Measurements from ENCODE around the gene FRAS1. TPM values are rescaled to one million over a fixed set of nuclear protein-coding genes. Genes with fewer than 3 reads are reported as not detected.

Gene FRAS1
- polyA plus RNA-seq, 1 donor from 2014 or later: 2.8 TPM

DNA sequence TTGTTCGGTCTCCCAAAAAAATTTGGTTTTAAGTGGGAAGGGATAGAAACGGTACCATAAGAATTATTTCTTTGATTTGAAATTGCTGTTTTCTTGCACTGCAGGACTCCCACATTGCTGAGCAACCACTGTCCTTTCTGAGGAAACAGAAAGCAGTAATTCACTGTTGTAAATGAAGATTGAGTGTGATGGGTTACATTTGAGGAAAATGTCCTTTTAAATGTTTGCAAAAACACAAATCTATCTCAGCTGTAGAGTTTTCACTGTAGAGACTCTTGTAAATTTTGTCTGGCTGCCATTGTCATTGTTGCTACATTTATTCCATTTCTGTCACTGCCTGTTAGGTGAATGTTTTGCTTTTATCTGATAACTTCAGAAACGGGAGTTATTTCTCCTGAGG lies 105.2 kb downstream of the FRAS1 start:
- no peak for TF ChIP-seq POLR2AphosphoS5 (IDR thresholded peaks at IDR 0.05)
- no peak for TF ChIP-seq RAD21 (conservative IDR thresholded peaks at IDR 0.05)
- TF ChIP-seq, protein P1, sequence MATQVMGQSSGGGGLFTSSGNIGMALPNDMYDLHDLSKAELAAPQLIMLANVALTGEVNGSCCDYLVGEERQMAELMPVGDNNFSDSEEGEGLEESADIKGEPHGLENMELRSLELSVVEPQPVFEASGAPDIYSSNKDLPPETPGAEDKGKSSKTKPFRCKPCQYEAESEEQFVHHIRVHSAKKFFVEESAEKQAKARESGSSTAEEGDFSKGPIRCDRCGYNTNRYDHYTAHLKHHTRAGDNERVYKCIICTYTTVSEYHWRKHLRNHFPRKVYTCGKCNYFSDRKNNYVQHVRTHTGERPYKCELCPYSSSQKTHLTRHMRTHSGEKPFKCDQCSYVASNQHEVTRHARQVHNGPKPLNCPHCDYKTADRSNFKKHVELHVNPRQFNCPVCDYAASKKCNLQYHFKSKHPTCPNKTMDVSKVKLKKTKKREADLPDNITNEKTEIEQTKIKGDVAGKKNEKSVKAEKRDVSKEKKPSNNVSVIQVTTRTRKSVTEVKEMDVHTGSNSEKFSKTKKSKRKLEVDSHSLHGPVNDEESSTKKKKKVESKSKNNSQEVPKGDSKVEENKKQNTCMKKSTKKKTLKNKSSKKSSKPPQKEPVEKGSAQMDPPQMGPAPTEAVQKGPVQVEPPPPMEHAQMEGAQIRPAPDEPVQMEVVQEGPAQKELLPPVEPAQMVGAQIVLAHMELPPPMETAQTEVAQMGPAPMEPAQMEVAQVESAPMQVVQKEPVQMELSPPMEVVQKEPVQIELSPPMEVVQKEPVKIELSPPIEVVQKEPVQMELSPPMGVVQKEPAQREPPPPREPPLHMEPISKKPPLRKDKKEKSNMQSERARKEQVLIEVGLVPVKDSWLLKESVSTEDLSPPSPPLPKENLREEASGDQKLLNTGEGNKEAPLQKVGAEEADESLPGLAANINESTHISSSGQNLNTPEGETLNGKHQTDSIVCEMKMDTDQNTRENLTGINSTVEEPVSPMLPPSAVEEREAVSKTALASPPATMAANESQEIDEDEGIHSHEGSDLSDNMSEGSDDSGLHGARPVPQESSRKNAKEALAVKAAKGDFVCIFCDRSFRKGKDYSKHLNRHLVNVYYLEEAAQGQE (IDR thresholded peaks at IDR 0.05; ENCODE audit: borderline replicate concordance): no peak
- no peak for TF ChIP-seq MXI1 (conservative IDR thresholded peaks at IDR 0.05; ENCODE audit: poor library complexity, severe bottlenecking)
- no peak for TF ChIP-seq EZH2 (IDR thresholded peaks at IDR 0.05; ENCODE audit: borderline replicate concordance, insufficient read depth, low read length, poor library complexity, severe bottlenecking)
- TF ChIP-seq EP300 (conservative IDR thresholded peaks at IDR 0.05; ENCODE audit: poor library complexity, severe bottlenecking): no peak
- no peak for TF ChIP-seq SMC3 (conservative IDR thresholded peaks at IDR 0.05; ENCODE audit: poor library complexity)
- TF ChIP-seq, protein P2, sequence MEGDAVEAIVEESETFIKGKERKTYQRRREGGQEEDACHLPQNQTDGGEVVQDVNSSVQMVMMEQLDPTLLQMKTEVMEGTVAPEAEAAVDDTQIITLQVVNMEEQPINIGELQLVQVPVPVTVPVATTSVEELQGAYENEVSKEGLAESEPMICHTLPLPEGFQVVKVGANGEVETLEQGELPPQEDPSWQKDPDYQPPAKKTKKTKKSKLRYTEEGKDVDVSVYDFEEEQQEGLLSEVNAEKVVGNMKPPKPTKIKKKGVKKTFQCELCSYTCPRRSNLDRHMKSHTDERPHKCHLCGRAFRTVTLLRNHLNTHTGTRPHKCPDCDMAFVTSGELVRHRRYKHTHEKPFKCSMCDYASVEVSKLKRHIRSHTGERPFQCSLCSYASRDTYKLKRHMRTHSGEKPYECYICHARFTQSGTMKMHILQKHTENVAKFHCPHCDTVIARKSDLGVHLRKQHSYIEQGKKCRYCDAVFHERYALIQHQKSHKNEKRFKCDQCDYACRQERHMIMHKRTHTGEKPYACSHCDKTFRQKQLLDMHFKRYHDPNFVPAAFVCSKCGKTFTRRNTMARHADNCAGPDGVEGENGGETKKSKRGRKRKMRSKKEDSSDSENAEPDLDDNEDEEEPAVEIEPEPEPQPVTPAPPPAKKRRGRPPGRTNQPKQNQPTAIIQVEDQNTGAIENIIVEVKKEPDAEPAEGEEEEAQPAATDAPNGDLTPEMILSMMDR (IDR thresholded peaks at IDR 0.05; ENCODE audit: poor library complexity, severe bottlenecking): no peak
- no peak for TF ChIP-seq TAF1 (IDR thresholded peaks at IDR 0.05; ENCODE audit: low read depth)
- no peaks in the 10 kb centered on the region for H4K20me1 ChIP-seq (ENCODE audit: insufficient read depth)
- H3K79me2 ChIP-seq (replicated peaks; ENCODE audit: insufficient read depth, low read length): no peaks in the 10 kb centered on the region
- no peak overlapping the region for H2AFZ ChIP-seq (ENCODE audit: low read depth, low read length)
- H3K36me3 ChIP-seq (ENCODE audit: insufficient read depth, low read length): no peaks in the 10 kb centered on the region
- H3K4me2 ChIP-seq (ENCODE audit: low read length): no peak overlapping the region
- H3K4me3 ChIP-seq (ENCODE audit: low read length): no peak overlapping the region
- no peaks in the 10 kb centered on the region for H3K27me3 ChIP-seq (ENCODE audit: insufficient read depth, low read depth, low read length)
- no peak overlapping the region for H3K9ac ChIP-seq (ENCODE audit: low read length)
- no peaks in the 10 kb centered on the region for H3K9me2 ChIP-seq (ENCODE audit: insufficient read depth, low read length)
- H3F3A ChIP-seq (ENCODE audit: insufficient read depth, low read length, poor library complexity, severe bottlenecking): no peaks in the 10 kb centered on the region
- no peaks in the 10 kb centered on the region for H3K9me3 ChIP-seq (ENCODE audit: low read length)
- H3K27ac ChIP-seq (ENCODE audit: low read length): no peak overlapping the region

DNA sequence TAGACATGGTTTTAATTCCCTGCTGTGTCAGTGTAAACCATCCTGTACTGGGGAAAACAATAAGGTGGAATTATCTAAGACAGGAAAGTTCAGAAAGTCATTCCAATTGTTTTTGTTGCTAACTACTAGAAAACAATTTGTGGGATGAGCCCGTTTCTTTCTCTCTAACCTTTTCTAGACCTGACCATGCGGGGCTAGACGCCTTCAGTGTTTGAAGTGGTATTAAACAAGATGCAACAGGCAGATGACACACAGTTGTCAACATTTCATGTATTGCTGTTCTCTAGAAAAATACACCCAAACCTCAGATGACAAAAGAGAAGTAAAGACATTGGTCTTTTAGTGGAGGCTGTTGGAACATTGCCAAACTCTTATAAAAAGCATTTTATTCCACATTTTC lies 105.7 kb downstream of the FRAS1 start:
- TF ChIP-seq, protein P1 (IDR thresholded peaks at IDR 0.05; ENCODE audit: borderline replicate concordance): no peak
- TF ChIP-seq SMC3 (conservative IDR thresholded peaks at IDR 0.05; ENCODE audit: poor library complexity): no peak
- no peak for TF ChIP-seq EP300 (conservative IDR thresholded peaks at IDR 0.05; ENCODE audit: poor library complexity, severe bottlenecking)
- no peak for TF ChIP-seq EZH2 (IDR thresholded peaks at IDR 0.05; ENCODE audit: borderline replicate concordance, insufficient read depth, low read length, poor library complexity, severe bottlenecking)
- TF ChIP-seq MXI1 (conservative IDR thresholded peaks at IDR 0.05; ENCODE audit: poor library complexity, severe bottlenecking): no peak
- TF ChIP-seq POLR2AphosphoS5 (IDR thresholded peaks at IDR 0.05): no peak
- TF ChIP-seq, protein P2 (IDR thresholded peaks at IDR 0.05; ENCODE audit: poor library complexity, severe bottlenecking): no peak
- no peak for TF ChIP-seq RAD21 (conservative IDR thresholded peaks at IDR 0.05)
- TF ChIP-seq TAF1 (IDR thresholded peaks at IDR 0.05; ENCODE audit: low read depth): no peak
- Histone ChIP-seq H3K36me3 (ENCODE audit: insufficient read depth, low read length) (no peaks in the 10 kb centered on the region), H3K4me2 (ENCODE audit: low read length) (no peak overlapping the region), H3K79me2 (replicated peaks; ENCODE audit: insufficient read depth, low read length) (no peaks in the 10 kb centered on the region), H3K4me3 (ENCODE audit: low read length) (no peak overlapping the region), H3F3A (ENCODE audit: insufficient read depth, low read length, poor library complexity, severe bottlenecking) (no peaks in the 10 kb centered on the region), H4K20me1 (ENCODE audit: insufficient read depth) (no peaks in the 10 kb centered on the region), H2AFZ (ENCODE audit: low read depth, low read length) (no peak overlapping the region), H3K9me3 (ENCODE audit: low read length) (no peaks in the 10 kb centered on the region), H3K27me3 (ENCODE audit: insufficient read depth, low read depth, low read length) (no peaks in the 10 kb centered on the region), H3K9ac (ENCODE audit: low read length) (no peak overlapping the region), H3K9me2 (ENCODE audit: insufficient read depth, low read length) (no peaks in the 10 kb centered on the region), H3K27ac (ENCODE audit: low read length) (no peak overlapping the region)

Measured in neural cell (in vitro differentiated cells).